Measurements from ENCODE around the gene ITGA3.

The ITGA3 gene

DNA sequence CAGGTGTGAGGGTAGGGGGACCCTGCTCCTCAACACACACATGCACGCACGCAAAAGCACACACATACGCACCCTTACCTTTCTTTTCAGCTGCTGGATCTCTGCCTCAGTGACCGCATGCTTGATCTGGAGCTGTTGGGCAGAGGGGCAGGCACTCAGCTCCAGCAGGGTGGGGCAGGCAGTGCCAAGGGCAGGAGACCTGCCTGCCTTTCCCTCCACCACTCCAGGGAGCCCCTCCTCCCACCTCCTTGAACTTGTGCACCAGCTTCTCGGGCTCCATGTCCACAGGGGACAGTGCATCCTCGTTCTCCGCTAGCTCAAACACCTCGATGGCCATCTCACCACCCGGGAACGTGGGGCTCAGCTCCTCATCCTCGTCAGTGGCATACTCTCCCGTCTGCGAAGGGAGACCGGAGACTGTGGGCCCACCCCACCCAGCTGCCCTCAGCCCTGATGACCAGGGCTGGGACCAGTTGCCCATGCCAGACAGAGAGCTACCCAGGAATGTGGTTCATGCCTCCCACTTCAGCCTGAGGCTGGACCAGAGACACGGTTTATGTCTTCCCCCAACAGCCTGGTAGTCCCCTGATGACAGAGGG, 83.4 kb downstream of the ITGA3 start:
- no peak for DNase-seq (ENCODE audit: low read depth, low spot score)
- no peak overlapping the region for H3K4me3 ChIP-seq (ENCODE audit: low read depth, low read length)
- TF ChIP-seq, protein P1, sequence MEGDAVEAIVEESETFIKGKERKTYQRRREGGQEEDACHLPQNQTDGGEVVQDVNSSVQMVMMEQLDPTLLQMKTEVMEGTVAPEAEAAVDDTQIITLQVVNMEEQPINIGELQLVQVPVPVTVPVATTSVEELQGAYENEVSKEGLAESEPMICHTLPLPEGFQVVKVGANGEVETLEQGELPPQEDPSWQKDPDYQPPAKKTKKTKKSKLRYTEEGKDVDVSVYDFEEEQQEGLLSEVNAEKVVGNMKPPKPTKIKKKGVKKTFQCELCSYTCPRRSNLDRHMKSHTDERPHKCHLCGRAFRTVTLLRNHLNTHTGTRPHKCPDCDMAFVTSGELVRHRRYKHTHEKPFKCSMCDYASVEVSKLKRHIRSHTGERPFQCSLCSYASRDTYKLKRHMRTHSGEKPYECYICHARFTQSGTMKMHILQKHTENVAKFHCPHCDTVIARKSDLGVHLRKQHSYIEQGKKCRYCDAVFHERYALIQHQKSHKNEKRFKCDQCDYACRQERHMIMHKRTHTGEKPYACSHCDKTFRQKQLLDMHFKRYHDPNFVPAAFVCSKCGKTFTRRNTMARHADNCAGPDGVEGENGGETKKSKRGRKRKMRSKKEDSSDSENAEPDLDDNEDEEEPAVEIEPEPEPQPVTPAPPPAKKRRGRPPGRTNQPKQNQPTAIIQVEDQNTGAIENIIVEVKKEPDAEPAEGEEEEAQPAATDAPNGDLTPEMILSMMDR (IDR thresholded peaks at IDR 0.05; ENCODE audit: low read depth, low read length): no peak
- in situ Hi-C loops (cut with HindIII; ENCODE audit: low sequenced_read_pairs): no loop called here

All from astrocyte of the spinal cord (primary cell).